GM13976 (cell line): Measurements from ENCODE around the gene SUSD4.

Source experiments
- DNase-seq: peaks from one replicate; pipeline ENCODE4 v3.0.0; 2012; ENCODE audit warnings: low spot score
- in situ Hi-C: fragments of 300-500 bp; cut with MboI; formaldehyde crosslinking; loops from one replicate; pipeline ENCODE4 v1.12.0; 2022; ENCODE audit warnings: low sequenced_read_pairs, mixed read lengths, inconsistent platforms; ENCODE audit not compliant: unreplicated experiment
- TF ChIP-seq, protein P1 (sequence below): IDR thresholded peaks from 2 replicates; pipeline ENCODE4 v1.5.1; 2012; ENCODE audit warnings: borderline replicate concordance, mild to moderate bottlenecking; ENCODE audit not compliant: insufficient read depth; ENCODE audit errors: extremely low read depth, missing control alignments, control extremely low read depth

Gene SUSD4

GRCh38 chr1:223200903-223201302 lies 163.1 kb downstream of the SUSD4 start:
- DNase-seq = no peak
- TF ChIP-seq, protein P1, sequence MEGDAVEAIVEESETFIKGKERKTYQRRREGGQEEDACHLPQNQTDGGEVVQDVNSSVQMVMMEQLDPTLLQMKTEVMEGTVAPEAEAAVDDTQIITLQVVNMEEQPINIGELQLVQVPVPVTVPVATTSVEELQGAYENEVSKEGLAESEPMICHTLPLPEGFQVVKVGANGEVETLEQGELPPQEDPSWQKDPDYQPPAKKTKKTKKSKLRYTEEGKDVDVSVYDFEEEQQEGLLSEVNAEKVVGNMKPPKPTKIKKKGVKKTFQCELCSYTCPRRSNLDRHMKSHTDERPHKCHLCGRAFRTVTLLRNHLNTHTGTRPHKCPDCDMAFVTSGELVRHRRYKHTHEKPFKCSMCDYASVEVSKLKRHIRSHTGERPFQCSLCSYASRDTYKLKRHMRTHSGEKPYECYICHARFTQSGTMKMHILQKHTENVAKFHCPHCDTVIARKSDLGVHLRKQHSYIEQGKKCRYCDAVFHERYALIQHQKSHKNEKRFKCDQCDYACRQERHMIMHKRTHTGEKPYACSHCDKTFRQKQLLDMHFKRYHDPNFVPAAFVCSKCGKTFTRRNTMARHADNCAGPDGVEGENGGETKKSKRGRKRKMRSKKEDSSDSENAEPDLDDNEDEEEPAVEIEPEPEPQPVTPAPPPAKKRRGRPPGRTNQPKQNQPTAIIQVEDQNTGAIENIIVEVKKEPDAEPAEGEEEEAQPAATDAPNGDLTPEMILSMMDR = no peak
- in situ Hi-C loops = no loop called here

DNA sequence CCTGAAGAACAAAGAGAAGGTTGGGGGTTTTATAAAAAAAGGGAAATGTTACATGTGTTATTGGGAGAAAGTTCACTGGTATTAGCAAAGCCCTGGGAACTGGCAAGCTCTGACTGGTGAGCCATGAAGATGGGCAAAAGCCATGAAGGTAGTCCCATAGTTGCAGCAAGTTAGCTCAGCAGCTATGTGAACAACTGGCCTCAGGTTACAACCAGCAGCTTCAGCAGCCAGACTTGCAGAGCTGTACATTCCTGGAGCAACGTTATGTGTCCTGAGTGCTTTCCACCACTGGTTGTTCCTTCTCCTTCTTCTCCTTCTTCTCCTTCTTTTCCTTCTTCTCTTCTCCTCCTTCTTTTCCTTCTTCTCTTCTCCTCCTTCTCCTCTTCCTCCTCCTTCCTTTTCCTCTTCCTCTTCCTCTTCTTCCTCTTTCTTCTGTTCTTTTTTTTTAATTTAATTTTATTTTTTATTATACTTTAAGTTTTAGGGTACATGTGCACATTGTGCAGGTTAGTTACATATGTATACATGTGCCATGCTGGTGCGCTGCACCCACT lies 164.8 kb downstream of the SUSD4 start:
- in situ Hi-C loops = no loop called here
- no peak for DNase-seq
- TF ChIP-seq, protein P1 = no peak

DNA sequence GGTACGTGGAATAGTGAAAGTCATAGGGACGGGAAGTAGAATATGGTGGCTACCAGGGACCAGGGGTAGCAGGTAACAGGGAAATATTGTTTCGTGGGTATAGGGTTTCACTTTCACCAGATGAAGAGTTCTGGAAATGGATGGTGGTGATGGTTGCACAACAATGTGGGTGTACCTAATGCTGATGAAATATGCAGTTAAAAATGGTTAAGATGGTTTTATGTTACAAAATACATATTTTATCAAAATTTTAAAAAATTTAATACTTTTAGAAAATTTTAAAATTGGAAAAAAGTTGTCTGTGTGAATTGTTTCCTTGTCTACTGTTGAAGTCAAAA lies 165.4 kb downstream of the SUSD4 start:
- no peak for DNase-seq
- TF ChIP-seq, protein P1 = no peak
- in situ Hi-C loops = no loop called here

- in situ Hi-C loops = no loop called here
- TF ChIP-seq, protein P1 = no peak
- DNase-seq = no peak
Observed at GRCh38 chr1:223197923-223198627, 165.9 kb downstream of the SUSD4 start.

DNA sequence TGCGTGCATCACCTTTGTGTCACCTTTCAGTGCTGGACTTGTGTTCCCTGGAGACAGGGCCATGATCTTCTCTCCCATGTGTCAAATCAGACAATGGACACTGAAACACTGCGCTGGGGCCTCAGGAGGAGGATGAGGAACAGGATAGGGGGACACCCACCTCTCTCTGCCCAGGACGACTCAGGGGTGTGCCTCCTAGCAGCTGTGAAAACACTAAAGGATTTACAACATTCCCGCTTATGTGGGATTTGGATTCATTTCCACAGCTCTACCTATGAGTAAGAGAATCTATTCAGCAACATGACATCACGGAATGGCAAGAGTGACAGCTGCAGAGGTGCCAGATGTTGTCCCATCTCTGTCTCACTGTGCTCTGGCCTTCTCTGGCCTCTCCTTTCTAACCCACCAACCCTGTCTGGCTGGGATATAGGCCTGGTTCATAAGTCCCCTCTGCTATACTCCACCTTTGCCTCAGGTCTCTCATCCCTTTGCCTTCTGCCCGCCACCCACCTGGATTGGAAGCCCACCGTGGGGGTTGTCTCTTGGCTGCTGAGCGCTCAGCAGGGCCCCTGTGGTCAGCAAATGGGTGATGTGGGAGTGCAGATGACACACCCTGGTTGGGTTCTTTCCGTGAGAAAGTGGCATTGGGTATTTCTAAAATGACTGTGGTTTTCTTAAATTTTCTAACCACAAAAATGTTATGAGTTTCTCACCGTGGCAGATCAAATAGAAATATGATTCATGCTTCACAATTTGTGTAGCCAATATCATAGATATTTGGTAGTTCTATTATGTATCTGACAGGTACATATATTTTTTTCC lies 173.9 kb downstream of the SUSD4 start:
- peak; percentile 49 for DNase-seq
- in situ Hi-C loops = no loop called here
- TF ChIP-seq, protein P1 = no peak

DNA sequence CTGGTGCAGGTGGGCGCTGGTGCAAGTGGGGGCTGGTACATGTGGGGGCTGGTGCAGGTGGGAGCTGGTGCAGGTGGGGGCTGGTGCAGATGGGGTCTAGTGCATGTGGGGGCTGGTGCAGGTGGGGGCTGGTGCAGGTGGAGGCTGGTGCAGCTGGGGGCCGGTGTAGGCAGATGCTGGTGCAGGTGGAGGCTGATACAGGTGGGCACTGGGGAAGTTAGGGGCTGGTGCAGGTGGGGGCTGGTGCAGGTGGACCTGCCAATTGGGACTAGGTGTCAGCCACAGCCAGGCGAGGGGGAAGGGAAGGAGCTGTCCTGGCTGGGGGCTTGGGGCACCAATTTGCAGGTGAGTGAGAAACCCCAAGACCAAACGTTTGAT lies 174.5 kb downstream of the SUSD4 start:
- TF ChIP-seq, protein P1 = no peak
- DNase-seq = no peak
- in situ Hi-C loops = no loop called here
